ENCODE results near the gene ARHGAP32.

Gene ARHGAP32

DNA sequence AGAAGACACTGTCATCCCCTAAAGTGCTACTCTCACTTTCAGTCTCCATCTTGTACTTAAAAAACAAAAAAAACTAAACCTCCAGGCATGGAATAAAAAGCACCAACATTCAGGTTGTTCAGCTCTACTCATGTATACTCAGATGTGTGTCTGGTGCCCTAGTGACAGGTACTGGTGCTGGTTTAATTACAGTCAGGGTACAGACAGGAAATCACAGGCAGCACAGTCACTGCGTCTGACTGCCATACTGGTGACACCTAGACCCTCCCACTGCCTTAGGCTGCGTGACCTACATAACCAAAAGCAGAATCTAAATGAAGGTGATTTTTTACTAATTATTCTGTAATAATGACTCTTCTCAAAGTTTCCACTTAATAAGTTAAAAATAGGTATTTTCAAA lies at the start of gene ARHGAP32:
Gene ARHGAP32 (minus strand): TSS at position 176 of the 400 bp plus-strand sequence. CDS start 127 bp downstream, at position 49.
- TF ChIP-seq, protein P1, sequence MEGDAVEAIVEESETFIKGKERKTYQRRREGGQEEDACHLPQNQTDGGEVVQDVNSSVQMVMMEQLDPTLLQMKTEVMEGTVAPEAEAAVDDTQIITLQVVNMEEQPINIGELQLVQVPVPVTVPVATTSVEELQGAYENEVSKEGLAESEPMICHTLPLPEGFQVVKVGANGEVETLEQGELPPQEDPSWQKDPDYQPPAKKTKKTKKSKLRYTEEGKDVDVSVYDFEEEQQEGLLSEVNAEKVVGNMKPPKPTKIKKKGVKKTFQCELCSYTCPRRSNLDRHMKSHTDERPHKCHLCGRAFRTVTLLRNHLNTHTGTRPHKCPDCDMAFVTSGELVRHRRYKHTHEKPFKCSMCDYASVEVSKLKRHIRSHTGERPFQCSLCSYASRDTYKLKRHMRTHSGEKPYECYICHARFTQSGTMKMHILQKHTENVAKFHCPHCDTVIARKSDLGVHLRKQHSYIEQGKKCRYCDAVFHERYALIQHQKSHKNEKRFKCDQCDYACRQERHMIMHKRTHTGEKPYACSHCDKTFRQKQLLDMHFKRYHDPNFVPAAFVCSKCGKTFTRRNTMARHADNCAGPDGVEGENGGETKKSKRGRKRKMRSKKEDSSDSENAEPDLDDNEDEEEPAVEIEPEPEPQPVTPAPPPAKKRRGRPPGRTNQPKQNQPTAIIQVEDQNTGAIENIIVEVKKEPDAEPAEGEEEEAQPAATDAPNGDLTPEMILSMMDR (IDR thresholded peaks at IDR 0.05; ENCODE audit: low read depth, low read length): no peak
- no peak within 1 kb of the TSS for H3K4me3 ChIP-seq (replicated peaks in 1 of 2; ENCODE audit: low read depth in 2 of 2, low read length in 2 of 2)
- DNase-seq (ENCODE audit: low read depth in 2 of 2): no peak

DNA sequence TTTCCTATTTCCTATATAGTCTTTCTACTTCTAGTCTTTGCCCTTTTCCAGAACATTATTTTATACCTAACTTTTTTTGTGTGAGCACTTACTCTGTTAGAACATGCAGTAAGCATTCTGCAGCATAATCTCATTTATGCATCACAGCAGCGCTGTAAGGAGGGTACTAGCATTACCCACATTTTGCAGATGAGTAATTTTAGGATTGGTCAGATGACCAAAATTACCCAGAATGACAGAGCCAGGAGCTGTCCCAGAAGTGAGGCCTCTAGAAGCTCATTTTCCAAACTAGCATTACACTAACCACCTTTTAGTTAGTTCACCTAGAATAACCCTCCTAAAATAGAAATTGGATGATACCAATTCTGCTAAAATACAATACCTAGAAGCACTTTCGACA lies 47.1 kb upstream of the ARHGAP32 start:
- DNase-seq (ENCODE audit: low read depth in 2 of 2): no peak
- no peak overlapping the region for H3K4me3 ChIP-seq (replicated peaks in 1 of 2; ENCODE audit: low read depth in 2 of 2, low read length in 2 of 2)
- TF ChIP-seq, protein P1 (IDR thresholded peaks at IDR 0.05; ENCODE audit: low read depth, low read length): no peak

DNA sequence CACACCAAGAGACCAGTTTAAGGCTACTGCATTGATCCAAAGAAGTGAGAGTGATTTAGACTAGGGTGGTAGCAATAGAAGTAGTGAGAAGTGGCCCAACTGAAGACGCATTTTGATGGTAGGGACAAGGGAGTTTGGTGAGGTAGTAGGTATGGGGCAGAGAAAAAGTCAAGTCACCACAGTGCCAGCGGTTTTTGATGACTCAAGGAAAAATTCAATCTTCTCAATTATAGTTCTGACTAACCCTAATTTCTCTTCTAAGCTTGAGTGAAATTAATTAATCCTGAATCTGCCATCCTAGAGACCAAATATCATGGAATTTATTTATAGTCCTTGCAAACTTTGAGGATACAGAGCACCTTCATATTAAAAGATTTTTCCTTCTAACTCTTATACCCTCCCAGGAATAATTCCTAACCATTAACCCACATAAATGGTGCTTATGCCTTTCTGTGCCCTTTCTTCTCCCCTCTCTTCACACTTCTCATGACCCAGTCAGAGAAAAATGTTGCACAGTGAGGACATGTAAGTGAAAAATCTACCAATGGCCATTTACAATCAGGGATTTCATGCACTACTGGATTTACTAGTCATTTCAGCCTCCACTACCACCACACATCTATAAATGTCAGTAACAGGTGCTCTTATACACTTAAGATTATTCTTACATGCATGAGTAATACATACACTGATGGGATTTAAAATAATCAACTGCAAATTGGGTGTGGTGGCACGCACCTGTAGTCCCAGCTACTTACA lies 45.9 kb upstream of the ARHGAP32 start:
- no peak overlapping the region for H3K4me3 ChIP-seq (replicated peaks in 1 of 2; ENCODE audit: low read depth in 2 of 2, low read length in 2 of 2)
- TF ChIP-seq, protein P1 (IDR thresholded peaks at IDR 0.05; ENCODE audit: low read depth, low read length): no peak
- no peak for DNase-seq (ENCODE audit: low read depth in 2 of 2)

DNA sequence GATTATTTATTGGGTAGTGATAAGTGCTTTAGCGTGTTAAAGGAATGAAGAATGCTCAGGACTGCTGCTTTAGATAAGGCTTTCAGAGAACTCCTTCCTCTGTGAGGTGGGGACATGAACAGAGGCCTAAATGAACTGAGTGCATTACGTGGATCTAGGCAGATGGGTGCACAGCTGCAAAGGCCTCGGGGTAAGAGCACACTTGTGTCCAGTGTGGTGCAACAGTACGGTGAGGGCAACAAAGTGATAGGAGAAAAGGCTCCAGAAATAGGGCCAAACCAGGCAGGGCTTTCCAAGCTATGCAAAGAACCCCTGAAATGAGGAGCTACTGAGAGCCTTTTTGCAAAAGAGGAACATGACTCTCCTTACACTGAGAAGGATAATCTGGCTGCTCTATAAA lies 45.3 kb upstream of the ARHGAP32 start:
- DNase-seq (ENCODE audit: low read depth in 2 of 2): no peak
- H3K4me3 ChIP-seq (replicated peaks in 1 of 2; ENCODE audit: low read depth in 2 of 2, low read length in 2 of 2): no peak overlapping the region
- TF ChIP-seq, protein P1 (IDR thresholded peaks at IDR 0.05; ENCODE audit: low read depth, low read length): no peak

DNA sequence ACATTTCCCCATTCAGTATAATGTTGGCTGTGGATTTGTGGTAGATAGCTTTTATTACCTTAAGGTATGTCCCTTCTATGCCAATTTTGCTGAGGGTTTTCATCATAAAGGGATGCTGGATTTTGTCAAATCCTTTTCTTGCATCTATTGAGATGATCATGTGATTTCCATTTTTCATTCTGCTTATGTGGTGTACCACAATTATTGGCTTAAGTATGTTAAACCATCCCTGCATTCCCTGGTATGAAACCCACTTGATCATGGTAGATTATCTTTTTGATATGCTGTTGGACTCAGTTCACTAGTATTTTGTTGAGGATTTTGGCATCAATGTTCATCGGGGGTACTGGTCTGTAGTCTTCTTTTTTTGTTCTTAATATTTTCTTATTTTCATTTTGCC lies 44.7 kb upstream of the ARHGAP32 start:
- H3K4me3 ChIP-seq (replicated peaks in 1 of 2; ENCODE audit: low read depth in 2 of 2, low read length in 2 of 2): no peak overlapping the region
- DNase-seq (ENCODE audit: low read depth in 2 of 2): no peak
- TF ChIP-seq, protein P1 (IDR thresholded peaks at IDR 0.05; ENCODE audit: low read depth, low read length): no peak

DNA sequence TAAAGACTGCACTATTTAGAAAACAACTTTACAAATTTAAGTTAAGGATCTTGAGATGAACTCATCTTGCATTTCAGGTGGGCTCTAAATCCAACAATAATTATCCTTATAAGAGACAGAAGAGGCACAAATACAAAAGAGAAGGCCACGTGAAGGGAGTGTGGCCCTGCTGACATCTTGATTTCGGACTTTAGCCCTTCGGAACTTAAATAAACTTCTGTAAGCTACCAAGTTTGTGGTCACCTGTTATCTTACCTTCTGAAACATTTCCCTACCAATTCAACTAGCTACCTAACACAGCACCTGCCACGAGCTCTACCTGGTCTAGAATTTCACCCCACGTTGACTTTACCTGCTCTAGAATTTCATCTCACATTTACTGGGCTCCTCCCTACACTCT lies 42.9 kb upstream of the ARHGAP32 start:
- TF ChIP-seq, protein P1 (IDR thresholded peaks at IDR 0.05; ENCODE audit: low read depth, low read length): no peak
- H3K4me3 ChIP-seq (replicated peaks in 1 of 2; ENCODE audit: low read depth in 2 of 2, low read length in 2 of 2): no peak overlapping the region
- no peak for DNase-seq (ENCODE audit: low read depth in 2 of 2)

DNA sequence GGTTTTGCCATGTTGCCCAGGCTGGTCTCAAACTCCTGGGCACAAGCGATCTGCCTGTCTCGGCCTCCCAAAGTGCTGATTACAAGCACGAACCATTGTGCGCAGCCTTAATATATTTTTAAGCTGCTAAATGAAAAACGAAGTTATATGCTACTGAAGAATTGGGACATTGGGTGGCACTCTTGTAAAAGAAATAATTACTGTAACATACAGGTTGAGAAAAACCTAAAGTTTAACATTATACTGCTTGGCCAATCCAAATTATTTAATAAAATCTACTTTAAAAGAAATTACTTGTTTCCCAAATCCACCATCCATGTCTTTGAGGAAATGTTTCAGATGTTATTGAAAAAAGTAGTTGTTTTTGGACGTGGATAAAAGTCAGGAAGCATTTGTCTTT lies 37.9 kb upstream of the ARHGAP32 start:
- peak; percentile 34 to 41 for DNase-seq (ENCODE audit: low read depth in 2 of 2)
- H3K4me3 ChIP-seq (replicated peaks in 1 of 2; ENCODE audit: low read depth in 2 of 2, low read length in 2 of 2): no peak overlapping the region
- TF ChIP-seq, protein P1 (IDR thresholded peaks at IDR 0.05; ENCODE audit: low read depth, low read length): no peak
